H1 (cell line): ENCODE data around the gene LRRC45. TPM values are rescaled to one million over a fixed set of nuclear protein-coding genes. Genes with fewer than 3 reads are reported as not detected.

Experiments used
- CHD7 ChIP-seq: fragments of 300-600 bp; sonication (generic); IDR thresholded peaks from 2 replicates; pipeline ENCODE4 v1.7.1; 2012; ENCODE audit warnings: low read length, moderate library complexity, mild to moderate bottlenecking, inconsistent platforms; ENCODE audit not compliant: insufficient replicate concordance
- SAP30 ChIP-seq: fragments of 300-600 bp; sonication (generic); IDR thresholded peaks from 2 replicates; pipeline ENCODE4 v1.7.1; 2012; ENCODE audit warnings: low read length, moderate library complexity, mild to moderate bottlenecking, inconsistent platforms; ENCODE audit not compliant: insufficient read depth, insufficient replicate concordance
- polyA plus RNA-seq, 7 experiments: library from polyadenylated mRNA; depleted of rRNA in 3 of 7; stranded (reverse) in 5 of 7; unstranded in 2 of 7; fragments of >200 nt in 5 of 7; fragments of 200-250 nt in 2 of 7; gene quantifications; 1 replicate in 5 of 7; 2 replicates in 1 of 7; 4 replicates in 1 of 7; pipeline versions ENCODE4 v1.2.1 to v1.2.3, GENCODE V29; 2011 to 2013; ENCODE audit warnings: missing spikeins in 2 of 7, mixed read lengths in 2 of 7
- total RNA-seq: library from RNA; stranded (reverse); fragmentation: NEBNext Ultra II Directional; extraction: Animal tissue kit (Norgen Biotek cat#: 25700); gene quantifications from 2 replicates; pipeline ENCODE4 v1.2.1, GENCODE V29; 2021

Gene LRRC45
- total and polyA plus RNA-seq, 2 of the 8 experiments (the other 6 are each of a cell fraction or from before 2014, with no cell fraction given): 11.5 to 29.0 TPM

- TF ChIP-seq CHD7 (no peak), SAP30 (no peak)
Observed at GRCh38 chr17:82080048-82080788, 57.1 kb downstream of the LRRC45 start (continued).
